Astrocyte (in vitro differentiated cells and primary cell): ENCODE data around the gene CTNND2.

Experiments
- EZH2 ChIP-seq: IDR thresholded peaks from 2 replicates; pipeline ENCODE4 v1.6.1; 2012; ENCODE audit warnings: mild to moderate bottlenecking, low read length, inconsistent platforms; ENCODE audit not compliant: insufficient read depth
- TF ChIP-seq, protein P1 (sequence below): IDR thresholded peaks from 2 replicates; pipeline ENCODE4 v1.5.1; 2011; ENCODE audit warnings: low read depth, mild to moderate bottlenecking, inconsistent platforms, low read length, moderate library complexity; ENCODE audit not compliant: insufficient read depth

- TF ChIP-seq, protein P1, sequence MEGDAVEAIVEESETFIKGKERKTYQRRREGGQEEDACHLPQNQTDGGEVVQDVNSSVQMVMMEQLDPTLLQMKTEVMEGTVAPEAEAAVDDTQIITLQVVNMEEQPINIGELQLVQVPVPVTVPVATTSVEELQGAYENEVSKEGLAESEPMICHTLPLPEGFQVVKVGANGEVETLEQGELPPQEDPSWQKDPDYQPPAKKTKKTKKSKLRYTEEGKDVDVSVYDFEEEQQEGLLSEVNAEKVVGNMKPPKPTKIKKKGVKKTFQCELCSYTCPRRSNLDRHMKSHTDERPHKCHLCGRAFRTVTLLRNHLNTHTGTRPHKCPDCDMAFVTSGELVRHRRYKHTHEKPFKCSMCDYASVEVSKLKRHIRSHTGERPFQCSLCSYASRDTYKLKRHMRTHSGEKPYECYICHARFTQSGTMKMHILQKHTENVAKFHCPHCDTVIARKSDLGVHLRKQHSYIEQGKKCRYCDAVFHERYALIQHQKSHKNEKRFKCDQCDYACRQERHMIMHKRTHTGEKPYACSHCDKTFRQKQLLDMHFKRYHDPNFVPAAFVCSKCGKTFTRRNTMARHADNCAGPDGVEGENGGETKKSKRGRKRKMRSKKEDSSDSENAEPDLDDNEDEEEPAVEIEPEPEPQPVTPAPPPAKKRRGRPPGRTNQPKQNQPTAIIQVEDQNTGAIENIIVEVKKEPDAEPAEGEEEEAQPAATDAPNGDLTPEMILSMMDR, result no peak
- TF ChIP-seq EZH2, result no peak
Observed at GRCh38 chr5:11432116-11432515, 472.1 kb downstream of the CTNND2 start.
